ENCODE data around the gene NINJ2.
"Not testable (repeated sequence)": the region's sequence is repeated elsewhere in the genome, so short reads cannot be mapped to it uniquely, and the experiment has no call there.

The NINJ2 gene

GRCh38 chr12:663293-663871 is at the start of gene NINJ2:
TSS of gene NINJ2 (minus strand) at chr12:663445. CDS start at chr12:663360, 85 bp downstream.
- ATAC-seq, result peak; percentile 29
- Mint-ChIP-seq H3K9me3 (no peaks in the 10 kb centered on the region), H3K27ac (peak within 1 kb of the TSS; percentile 66), H3K27me3 (peaks cover 2% of the 10 kb centered on the region), H3K4me1 (peaks cover 62% of the 10 kb centered on the region), H3K36me3 (ENCODE audit: low read depth) (no peaks in the 10 kb centered on the region), H3K4me3 (peak within 1 kb of the TSS; percentile 39)
- no peak for DNase-seq

GRCh38 chr12:712172-712863 is 49.1 kb upstream of the NINJ2 start:
- peaks cover 47% of the 10 kb centered on the region for H3K4me1 Mint-ChIP-seq
- H3K4me3 Mint-ChIP-seq, result peak overlapping the region; percentile 0
- peak overlapping the region; percentile 89 for H3K27ac Mint-ChIP-seq
- ATAC-seq (no peak), DNase-seq (no peak)
- H3K27me3 Mint-ChIP-seq, result no peaks in the 10 kb centered on the region
- no peaks in the 10 kb centered on the region for H3K36me3 Mint-ChIP-seq (ENCODE audit: low read depth)
- H3K9me3 Mint-ChIP-seq, result no peaks in the 10 kb centered on the region

GRCh38 chr12:709455-710020 is 46.3 kb upstream of the NINJ2 start:
- no peaks in the 10 kb centered on the region for H3K36me3 Mint-ChIP-seq (ENCODE audit: low read depth)
- H3K27me3 Mint-ChIP-seq, result no peaks in the 10 kb centered on the region
- H3K9me3 Mint-ChIP-seq, result no peaks in the 10 kb centered on the region
- ATAC-seq (no peak), DNase-seq (no peak)
- peaks cover 24% of the 10 kb centered on the region for H3K4me1 Mint-ChIP-seq
- no peak overlapping the region for H3K4me3 Mint-ChIP-seq
- no peak overlapping the region for H3K27ac Mint-ChIP-seq

GRCh38 chr12:708084-708483 is 44.8 kb upstream of the NINJ2 start:
- peaks cover 18% of the 10 kb centered on the region for H3K4me1 Mint-ChIP-seq
- H3K27ac Mint-ChIP-seq; H3K9me3 Mint-ChIP-seq; DNase-seq; H3K36me3 Mint-ChIP-seq (ENCODE audit: low read depth); ATAC-seq; H3K27me3 Mint-ChIP-seq; H3K4me3 Mint-ChIP-seq: not testable (repeated sequence)

- peaks cover 9% of the 10 kb centered on the region for H3K9me3 Mint-ChIP-seq
- peaks cover 5% of the 10 kb centered on the region for H3K4me1 Mint-ChIP-seq
- H3K27ac Mint-ChIP-seq, result no peak overlapping the region
- DNase-seq, result no peak
- no peaks in the 10 kb centered on the region for H3K27me3 Mint-ChIP-seq
- no peak for ATAC-seq
- no peak overlapping the region for H3K4me3 Mint-ChIP-seq
- no peaks in the 10 kb centered on the region for H3K36me3 Mint-ChIP-seq (ENCODE audit: low read depth)
Observed at GRCh38 chr12:704516-705242, 41.4 kb upstream of the NINJ2 start.

- Mint-ChIP-seq H3K36me3 (ENCODE audit: low read depth) (peaks cover 10% of the 10 kb centered on the region), H3K27ac (no peak overlapping the region), H3K4me1 (peaks cover 16% of the 10 kb centered on the region), H3K27me3 (no peaks in the 10 kb centered on the region), H3K9me3 (peaks cover 18% of the 10 kb centered on the region), H3K4me3 (no peak overlapping the region)
- DNase-seq, result no peak
- ATAC-seq, result no peak
Observed at GRCh38 chr12:701896-702539, 38.8 kb upstream of the NINJ2 start.

GRCh38 chr12:700016-700415 is 36.8 kb upstream of the NINJ2 start:
- Mint-ChIP-seq H3K27me3 (no peaks in the 10 kb centered on the region), H3K27ac (no peak overlapping the region), H3K9me3 (peaks cover 27% of the 10 kb centered on the region), H3K36me3 (ENCODE audit: low read depth) (peaks cover 12% of the 10 kb centered on the region), H3K4me3 (no peak overlapping the region), H3K4me1 (peaks cover 16% of the 10 kb centered on the region)
- DNase-seq (no peak), ATAC-seq (no peak)

- Mint-ChIP-seq H3K36me3 (ENCODE audit: low read depth) (peaks cover 12% of the 10 kb centered on the region), H3K9me3 (peaks cover 24% of the 10 kb centered on the region), H3K4me1 (peaks cover 20% of the 10 kb centered on the region)
- not testable (repeated sequence) for H3K27ac Mint-ChIP-seq, ATAC-seq, H3K27me3 Mint-ChIP-seq, H3K4me3 Mint-ChIP-seq, DNase-seq
Observed at GRCh38 chr12:698222-698621, 35.0 kb upstream of the NINJ2 start.

GRCh38 chr12:697481-697880 is 34.2 kb upstream of the NINJ2 start:
- Mint-ChIP-seq H3K27ac (peak overlapping the region; percentile 43), H3K27me3 (no peaks in the 10 kb centered on the region)

GRCh38 chr12:694734-695503 is 31.7 kb upstream of the NINJ2 start:
- Mint-ChIP-seq H3K36me3 (ENCODE audit: low read depth) (peaks cover 12% of the 10 kb centered on the region), H3K4me1 (peaks cover 21% of the 10 kb centered on the region), H3K27me3 (no peaks in the 10 kb centered on the region), H3K27ac (no peak overlapping the region), H3K9me3 (peaks cover 21% of the 10 kb centered on the region), H3K4me3 (no peak overlapping the region)
- ATAC-seq, result no peak
- DNase-seq, result no peak

More at GRCh38 chr12:697481-697880, 34.2 kb upstream of the NINJ2 start:
- ATAC-seq, result no peak
- Mint-ChIP-seq H3K4me3 (no peak overlapping the region), H3K4me1 (peaks cover 20% of the 10 kb centered on the region), H3K36me3 (ENCODE audit: low read depth) (peaks cover 12% of the 10 kb centered on the region), H3K9me3 (peaks cover 24% of the 10 kb centered on the region)
- no peak for DNase-seq

GRCh38 chr12:693934-694533 is 30.8 kb upstream of the NINJ2 start:
- peaks cover 21% of the 10 kb centered on the region for H3K9me3 Mint-ChIP-seq
- no peak overlapping the region for H3K4me3 Mint-ChIP-seq
- no peak overlapping the region for H3K27ac Mint-ChIP-seq
- no peaks in the 10 kb centered on the region for H3K27me3 Mint-ChIP-seq
- no peak for DNase-seq
- no peak for ATAC-seq
- peaks cover 12% of the 10 kb centered on the region for H3K36me3 Mint-ChIP-seq (ENCODE audit: low read depth)
- peaks cover 19% of the 10 kb centered on the region for H3K4me1 Mint-ChIP-seq

GRCh38 chr12:692274-692673 is 29.0 kb upstream of the NINJ2 start:
- Mint-ChIP-seq H3K27me3 (no peaks in the 10 kb centered on the region), H3K9me3 (peaks cover 11% of the 10 kb centered on the region), H3K4me3 (no peak overlapping the region), H3K4me1 (peaks cover 13% of the 10 kb centered on the region), H3K36me3 (ENCODE audit: low read depth) (peaks cover 2% of the 10 kb centered on the region), H3K27ac (no peak overlapping the region)
- no peak for ATAC-seq
- DNase-seq, result no peak

GRCh38 chr12:690466-690865 is 27.2 kb upstream of the NINJ2 start:
- ATAC-seq, result no peak

More at GRCh38 chr12:690466-690865, 27.2 kb upstream of the NINJ2 start:
- Mint-ChIP-seq H3K27me3 (no peaks in the 10 kb centered on the region), H3K4me1 (peaks cover 26% of the 10 kb centered on the region), H3K4me3 (no peak overlapping the region), H3K9me3 (peaks cover 7% of the 10 kb centered on the region), H3K27ac (no peak overlapping the region), H3K36me3 (ENCODE audit: low read depth) (no peaks in the 10 kb centered on the region)
- no peak for DNase-seq

Data from activated naive CD8-positive, alpha-beta T cell treated with anti-CD3 and anti-CD28 coated beads, Interleukin-2, amount 50 U/mL, for 24 hours (primary cell).